ENCODE measurements around the gene SMPD3.
"Not testable (repeated sequence)": the region's sequence is repeated elsewhere in the genome, so short reads cannot be mapped to it uniquely, and the experiment has no call there.

The SMPD3 gene

GRCh38 chr16:68448360-68448970 is at the start of gene SMPD3:
Gene SMPD3, minus strand, starts transcription at chr16:68448508. Its CDS starts 76,327 bp downstream, at chr16:68372181.
- DNase-seq = peak; percentile 100

- DNase-seq = no peak
Measured at GRCh38 chr16:68496689-68497088, 48.4 kb upstream of the SMPD3 start.

- not testable (repeated sequence) for DNase-seq
Measured at GRCh38 chr16:68494261-68494660, 46.0 kb upstream of the SMPD3 start.

GRCh38 chr16:68493412-68494070 is 45.2 kb upstream of the SMPD3 start:
- no peak for DNase-seq

GRCh38 chr16:68492543-68493411 is 44.5 kb upstream of the SMPD3 start:
- no peak for DNase-seq

- DNase-seq = no peak
Measured at GRCh38 chr16:68492151-68492542, 43.8 kb upstream of the SMPD3 start.

GRCh38 chr16:68491576-68491950 is 43.3 kb upstream of the SMPD3 start:
- DNase-seq = no peak

GRCh38 chr16:68490829-68491575 is 42.7 kb upstream of the SMPD3 start:
- no peak for DNase-seq

GRCh38 chr16:68490358-68490757 is 42.0 kb upstream of the SMPD3 start:
- DNase-seq = no peak

- no peak for DNase-seq
Measured at GRCh38 chr16:68488554-68488953, 40.2 kb upstream of the SMPD3 start.

- DNase-seq = no peak
Measured at GRCh38 chr16:68487669-68488068, 39.4 kb upstream of the SMPD3 start.

- no peak for DNase-seq
Measured at GRCh38 chr16:68487203-68487514, 38.9 kb upstream of the SMPD3 start.

GRCh38 chr16:68486502-68487202 is 38.3 kb upstream of the SMPD3 start:
- peak; percentile 20 for DNase-seq

- no peak for DNase-seq
Measured at GRCh38 chr16:68481636-68482035, 33.3 kb upstream of the SMPD3 start.

- DNase-seq = no peak
Measured at GRCh38 chr16:68480084-68480995, 32.0 kb upstream of the SMPD3 start.

GRCh38 chr16:68479271-68479670 is 31.0 kb upstream of the SMPD3 start:
- DNase-seq = no peak

- peak; percentile 5 for DNase-seq
Measured at GRCh38 chr16:68478526-68479250, 30.4 kb upstream of the SMPD3 start.

GRCh38 chr16:68475071-68475470 is 26.8 kb upstream of the SMPD3 start:
- no peak for DNase-seq

GRCh38 chr16:68473358-68474070 is 25.2 kb upstream of the SMPD3 start:
- no peak for DNase-seq

- DNase-seq = no peak
Measured at GRCh38 chr16:68472581-68472980, 24.3 kb upstream of the SMPD3 start.
